NCI-H2196 (cell line): ENCODE measurements around the gene RITA1.

ENCODE experiments used
- DNase-seq: peaks from one replicate; lab custom pipeline; 2025; ENCODE audit not compliant: unreplicated experiment; lab: John Stamatoyannopoulos, UW

The RITA1 gene

DNA sequence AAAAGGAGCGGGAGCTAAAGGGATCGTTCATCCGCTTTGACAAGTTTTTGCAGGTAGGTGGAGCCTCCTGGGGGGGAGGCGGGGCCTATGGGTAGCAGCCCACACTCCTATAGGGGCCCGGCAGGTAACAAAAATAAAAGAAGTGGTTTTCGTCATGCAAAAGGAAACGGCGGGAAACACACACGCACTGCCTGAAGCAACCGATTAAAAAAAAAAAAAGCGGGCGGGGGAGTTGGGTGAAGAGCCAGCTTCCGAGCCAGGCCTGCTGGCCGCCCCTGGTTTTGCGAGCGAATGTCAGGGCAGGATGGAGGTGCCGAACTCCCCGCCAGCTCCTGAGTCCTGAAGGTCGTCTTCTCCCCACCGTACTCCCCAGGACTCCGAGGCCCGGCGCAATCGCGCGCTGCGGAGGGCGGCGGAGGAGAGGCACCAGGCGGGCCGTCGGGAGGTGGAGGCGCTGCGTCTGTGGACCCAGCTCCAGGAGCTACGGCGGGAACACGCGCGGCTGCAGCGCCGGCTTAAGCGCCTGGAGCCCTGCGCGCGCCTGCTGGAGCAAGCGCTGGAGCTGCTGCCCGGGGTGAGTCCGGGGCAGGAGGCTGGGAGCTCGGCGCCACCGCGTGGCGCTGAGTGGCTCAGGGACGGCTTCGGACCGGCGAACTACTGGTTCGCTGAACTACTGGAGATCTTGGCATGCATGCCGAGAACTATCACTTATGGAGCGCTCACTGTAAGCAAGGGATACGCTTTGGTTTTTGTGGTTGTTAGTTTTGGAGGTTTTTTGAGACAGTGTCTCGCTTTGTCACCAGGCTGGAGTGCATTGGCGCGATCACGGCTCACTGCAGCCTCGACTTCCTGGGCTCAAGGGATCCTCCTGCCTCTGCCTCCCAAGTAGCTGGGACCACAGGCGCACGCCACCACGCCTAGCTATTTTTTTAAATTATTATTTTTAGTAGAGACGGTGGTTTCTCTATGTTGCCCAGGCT is 32.4 kb upstream of the RITA1 start:
- DNase-seq = peak; percentile 86

DNA sequence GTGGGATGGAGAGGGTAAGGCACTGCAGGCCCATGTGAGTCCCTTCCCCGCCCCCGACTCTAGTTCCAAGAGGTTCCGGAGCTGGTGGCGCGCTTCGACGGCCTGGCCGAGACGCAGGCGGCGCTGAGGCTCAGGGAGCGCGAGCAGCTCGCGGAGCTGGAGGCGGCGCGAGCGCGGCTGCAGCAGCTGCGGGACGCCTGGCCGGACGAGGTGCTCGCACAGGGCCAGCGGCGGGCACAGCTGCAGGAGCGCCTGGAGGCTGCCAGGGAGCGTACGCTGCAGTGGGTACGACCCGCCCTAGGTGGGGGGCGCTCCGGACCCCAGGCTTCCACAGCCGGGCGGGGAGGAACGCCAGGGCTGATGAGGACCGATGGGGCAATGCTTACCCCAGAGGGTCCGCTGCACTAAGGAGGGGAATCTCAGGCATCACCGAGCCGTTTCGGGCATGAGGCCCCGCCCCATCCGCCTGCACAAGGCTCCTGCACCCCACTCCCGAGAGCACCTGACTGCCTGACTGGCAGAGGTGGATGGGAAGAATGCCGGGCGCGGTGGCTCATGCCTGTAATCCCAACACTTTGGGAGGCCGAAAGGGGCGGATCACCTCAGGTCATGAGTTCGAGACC is 31.1 kb upstream of the RITA1 start:
- no peak for DNase-seq

DNA sequence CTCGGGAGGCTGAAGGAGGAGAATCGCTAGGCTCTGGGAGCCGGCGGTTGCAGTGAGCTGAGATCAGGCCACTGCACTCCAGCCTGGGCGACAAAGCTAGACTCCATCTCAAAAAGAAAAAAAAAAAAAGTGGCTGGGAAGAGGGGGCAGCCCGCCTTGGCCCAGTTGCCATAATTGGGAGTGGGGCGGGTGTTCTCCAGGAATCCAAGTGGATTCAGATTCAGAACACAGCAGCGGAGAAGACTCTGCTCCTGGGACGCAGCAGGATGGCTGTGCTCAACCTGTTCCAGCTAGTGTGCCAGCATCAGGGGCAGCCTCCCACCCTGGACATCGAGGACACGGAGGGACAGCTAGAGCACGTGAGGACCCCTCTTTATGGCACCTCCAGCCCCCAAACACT is 30.5 kb upstream of the RITA1 start:
- no peak for DNase-seq

DNA sequence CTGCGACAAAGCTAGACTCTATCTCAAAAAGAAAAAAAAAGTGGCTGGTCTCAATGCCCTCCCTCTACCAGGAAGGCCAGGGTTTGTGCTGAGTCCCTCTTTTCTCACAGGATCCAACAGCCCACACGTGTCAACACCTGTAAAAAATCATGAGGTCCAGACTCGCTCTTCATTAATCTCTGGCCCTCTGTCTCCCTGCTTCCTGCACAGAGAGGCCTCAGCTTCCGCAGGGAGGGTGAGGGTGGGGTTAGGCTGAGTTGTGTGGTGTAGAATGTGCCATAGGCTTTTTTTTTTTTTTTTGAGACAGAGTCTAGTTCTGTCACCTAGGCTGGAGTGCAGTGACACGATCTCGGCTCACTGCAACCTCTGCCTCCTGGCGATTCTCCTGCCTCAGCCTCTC is 29.9 kb upstream of the RITA1 start:
- DNase-seq = no peak

DNA sequence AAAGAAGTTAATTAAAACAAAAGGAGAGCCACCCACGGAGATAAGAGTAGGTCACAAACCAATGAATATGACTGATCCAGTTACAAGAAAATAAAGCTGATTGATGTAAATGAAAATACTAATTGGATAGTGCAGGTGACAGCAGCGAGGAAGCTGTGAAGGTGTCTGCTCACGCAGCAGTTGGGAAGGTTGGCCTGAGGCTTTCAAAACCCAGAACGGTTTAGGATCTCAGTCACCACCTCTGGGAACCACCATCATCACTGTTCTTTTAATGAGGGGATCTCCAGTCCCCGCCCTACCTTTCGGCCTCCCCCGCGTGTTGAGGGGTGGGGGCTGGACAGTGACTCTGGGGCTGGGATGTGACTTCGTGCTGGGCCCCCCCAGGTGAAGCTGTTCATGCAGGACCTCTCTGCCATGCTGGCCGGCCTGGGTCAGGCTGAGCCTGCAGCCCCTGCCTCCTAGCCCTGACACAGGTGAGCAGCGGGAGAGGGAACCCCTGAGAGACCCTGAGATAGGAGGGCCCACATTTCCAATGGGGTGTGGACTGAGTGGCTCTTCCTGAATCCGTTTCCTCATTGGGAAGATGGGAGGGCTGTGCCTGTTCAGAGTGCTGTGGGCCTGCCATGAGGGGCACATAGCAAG is 28.2 kb upstream of the RITA1 start:
- no peak for DNase-seq

DNA sequence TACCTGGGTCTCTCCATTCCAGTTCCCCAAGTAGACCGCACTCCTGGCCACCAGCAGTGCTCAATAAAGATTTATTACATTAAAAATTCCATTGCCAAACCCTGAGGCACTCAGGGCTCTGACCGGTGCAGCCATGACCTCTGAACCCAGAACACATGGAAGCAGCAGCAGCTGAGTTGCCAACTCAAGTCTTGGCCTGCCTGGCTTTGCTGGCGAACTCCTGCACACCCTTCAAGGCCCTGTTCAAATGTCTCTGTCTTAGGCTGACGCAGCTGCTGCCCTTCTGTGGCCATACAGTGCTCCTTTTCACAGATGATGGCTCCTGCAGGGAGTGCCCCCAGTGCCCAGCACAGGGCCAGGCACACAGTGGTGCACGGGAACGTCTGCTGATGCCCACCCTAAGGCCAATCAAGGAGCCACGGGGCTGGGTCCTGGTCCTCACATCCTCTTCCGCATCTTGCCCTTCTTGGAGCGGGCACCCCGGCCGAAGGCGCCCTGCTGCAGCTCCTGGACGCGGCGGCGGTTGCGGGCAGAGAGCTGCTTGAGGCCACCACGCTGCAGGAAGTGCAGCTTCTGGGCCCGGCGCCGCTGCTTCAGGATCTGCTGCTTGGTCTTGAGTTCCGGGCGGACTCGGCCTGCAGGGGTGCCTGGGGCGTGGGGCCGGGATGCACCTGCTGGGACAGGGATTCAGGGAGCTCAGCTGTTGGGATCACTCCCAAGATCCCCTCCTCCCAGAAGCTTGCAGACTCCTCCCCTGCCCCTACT is 26.9 kb upstream of the RITA1 start:
- DNase-seq = no peak

DNA sequence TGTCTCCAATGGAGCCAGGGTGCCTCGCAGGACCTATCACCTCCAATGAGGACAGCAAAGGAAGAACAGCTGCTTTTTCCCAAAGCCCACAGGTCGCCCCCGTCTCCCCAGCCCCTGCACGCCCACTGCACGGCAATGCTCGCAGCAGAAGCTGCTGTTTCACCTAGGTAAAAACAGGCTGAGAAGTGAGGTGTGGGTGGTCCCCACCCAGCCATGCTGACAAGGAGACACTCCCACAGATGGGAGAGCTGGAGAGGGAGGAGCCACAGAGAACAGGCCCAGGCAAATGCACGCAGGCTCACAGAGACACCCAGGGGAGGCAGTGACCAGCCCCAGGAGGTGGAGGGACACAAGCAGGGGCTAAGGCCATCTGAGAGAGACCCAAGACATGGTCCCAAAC is 25.6 kb upstream of the RITA1 start:
- no peak for DNase-seq

DNA sequence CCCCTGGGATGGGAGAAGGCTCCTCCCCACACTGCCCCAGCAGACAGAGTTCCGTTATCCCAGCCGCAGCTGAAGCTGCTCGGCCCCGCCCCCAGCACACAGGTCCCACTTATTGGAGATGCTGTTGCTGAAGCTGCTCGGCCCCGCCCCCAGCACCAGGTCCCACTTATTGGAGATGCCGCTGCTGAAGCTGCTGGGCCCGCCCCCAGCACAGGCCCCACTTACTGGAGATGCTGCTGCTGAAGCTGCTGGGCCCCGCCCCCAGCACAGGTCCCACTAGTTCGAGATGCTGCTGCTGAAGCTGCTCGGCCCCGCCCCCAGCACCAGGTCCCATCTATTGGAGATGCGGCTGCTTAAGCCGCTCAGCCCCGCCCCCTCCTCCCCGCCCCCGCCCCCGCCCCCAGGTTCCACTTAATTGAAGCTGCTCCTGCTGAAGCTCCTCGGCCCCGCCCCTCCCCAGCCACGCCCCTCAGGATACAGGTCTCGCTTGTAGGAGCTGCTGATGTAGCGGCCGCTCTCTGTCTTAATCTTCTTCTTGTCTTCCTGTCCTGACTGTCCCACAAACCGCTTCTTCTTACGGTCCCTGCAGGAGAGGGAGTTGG is 24.0 kb upstream of the RITA1 start:
- peak; percentile 89 for DNase-seq

DNA sequence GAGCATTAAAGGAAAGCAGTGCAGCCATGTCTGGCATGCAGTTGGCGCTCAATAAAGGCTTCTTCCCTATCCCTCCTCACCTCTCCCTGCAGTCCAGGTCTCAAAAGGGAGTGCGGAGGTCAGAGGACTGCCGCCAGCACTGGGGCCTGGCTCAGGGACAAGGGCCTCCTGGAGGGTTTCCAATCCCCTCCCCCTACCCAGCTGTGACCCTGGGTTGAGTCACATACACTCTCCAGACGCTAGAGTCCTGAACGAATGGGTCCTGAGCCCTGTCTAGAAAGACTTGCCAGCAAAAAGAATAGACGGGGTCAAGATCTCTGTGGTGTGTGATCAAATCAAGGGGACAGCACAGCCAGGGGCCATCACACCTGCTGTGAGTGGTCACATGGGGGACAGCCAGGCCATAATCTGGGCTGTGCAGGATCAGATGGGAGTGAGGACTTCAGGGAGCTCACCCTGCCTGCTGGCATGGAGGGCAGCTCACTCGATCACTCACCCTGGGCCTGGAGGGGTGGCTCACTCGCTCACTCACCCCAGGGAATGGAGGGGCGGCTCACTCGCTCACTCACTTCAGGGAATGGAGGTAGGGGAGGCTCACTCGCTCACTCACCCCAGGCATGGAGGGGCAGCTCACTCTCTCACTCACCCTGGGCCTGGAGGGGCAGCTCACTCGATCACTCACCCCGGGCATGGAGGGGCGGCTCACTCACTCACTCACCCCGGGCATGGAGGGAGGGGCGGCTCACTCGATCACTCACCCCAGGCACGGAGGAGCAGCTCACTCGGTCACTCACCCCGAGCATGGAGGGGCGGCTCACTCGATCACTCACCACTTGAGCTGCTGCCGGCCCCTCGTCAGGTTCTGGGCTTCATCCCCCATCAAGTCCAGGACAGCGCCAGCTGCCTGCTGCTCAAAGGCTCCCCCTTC is 23.2 kb upstream of the RITA1 start:
- peak; percentile 37 for DNase-seq

DNA sequence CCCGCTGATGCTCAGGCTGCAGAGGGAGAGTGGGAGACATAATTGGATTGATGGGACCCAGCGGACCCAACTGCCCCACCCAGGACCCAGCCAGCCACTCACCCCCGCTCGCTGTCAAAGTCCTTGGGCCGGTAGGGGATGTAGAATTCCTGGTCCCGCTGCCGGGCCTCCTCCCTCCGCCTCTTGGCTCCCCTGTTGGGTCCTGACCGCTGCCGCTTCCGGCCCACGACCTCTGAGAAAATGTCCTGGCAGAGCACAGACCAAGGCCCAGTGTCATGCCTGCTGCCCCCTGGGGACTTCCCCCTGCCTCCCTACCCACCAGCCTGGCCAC is 22.5 kb upstream of the RITA1 start:
- no peak for DNase-seq

DNA sequence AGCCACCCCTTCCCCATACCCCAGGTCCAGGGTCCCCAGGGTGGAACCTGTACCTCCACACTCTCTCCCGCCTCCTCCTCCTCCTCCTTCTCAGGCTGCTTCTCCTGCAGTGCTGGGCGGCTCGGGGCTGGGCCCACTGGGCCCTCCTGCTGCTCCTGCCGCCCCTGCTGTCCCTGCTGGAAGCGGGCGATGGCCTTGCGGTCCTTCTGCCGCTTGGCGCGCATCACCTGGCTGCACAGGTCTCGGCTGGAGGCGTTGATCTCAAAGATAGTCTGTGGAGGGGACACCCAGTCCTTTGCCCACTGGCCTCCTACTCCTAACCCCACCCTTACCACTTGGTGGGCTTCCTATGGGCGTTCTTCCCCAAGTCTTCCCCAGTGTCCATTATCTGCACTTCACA is 21.5 kb upstream of the RITA1 start:
- no peak for DNase-seq

DNA sequence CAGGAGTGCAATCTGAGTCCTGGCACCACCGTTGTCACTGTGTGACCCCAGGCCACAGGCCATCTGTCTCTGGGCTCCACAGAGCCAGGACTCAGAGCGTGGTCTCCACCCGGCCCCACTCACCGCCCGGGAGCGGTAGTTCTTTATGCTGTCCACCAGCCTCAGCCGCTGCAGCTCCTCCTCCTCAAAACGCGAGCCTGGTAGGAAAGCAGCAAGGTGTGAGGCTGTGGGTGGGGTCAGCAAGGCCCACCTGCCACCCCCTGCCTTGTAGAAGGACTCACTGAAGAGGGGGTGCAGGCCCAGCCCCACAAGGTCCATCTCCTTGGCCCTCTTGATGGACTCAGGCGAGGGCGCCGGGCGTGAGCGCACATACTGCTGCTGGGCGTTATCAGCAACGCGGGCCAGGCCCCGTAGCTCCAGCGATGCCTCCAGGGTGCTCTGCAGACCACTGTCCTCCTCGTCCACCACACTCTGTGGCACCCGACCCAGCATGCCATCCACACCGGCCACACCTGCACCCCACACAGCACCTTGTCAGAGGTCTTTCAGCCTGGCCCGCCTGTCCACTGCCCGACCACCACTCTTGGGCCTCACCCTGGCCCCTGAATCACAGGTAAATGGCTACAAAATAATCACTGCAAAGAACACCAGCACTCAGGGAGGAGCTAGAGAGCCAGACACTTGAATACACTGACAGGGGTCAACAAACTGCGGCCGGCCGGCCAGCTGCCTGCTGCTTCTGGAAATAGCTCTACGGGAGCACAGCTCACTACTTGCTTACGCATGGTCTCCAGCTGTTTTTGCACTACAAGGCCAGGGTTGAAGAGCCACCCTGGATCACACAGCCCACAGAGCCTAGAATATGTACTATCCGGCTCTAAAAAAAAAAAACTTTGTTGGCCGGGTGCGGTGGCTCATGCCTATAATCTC is 19.7 kb upstream of the RITA1 start:
- no peak for DNase-seq

DNA sequence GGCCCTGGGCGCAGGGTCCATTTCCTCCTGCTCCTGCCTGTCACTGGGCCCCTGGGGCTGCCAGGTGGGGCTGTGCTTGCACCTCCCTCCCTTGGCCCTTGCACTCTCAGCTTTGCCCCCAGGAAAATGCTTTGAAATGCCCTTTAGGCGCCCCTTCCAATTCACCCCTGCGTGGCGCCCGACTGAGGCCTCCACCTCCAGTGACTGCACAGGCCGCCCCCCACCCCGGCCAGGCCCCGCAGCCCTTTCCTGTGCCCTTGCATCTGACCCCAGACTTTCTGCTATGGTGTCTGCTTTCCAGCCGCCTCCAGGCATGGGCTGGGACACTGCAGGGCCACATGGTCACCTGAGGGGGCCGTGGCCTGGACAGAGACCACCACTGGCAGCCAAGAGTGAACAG is 17.7 kb upstream of the RITA1 start:
- DNase-seq = no peak

DNA sequence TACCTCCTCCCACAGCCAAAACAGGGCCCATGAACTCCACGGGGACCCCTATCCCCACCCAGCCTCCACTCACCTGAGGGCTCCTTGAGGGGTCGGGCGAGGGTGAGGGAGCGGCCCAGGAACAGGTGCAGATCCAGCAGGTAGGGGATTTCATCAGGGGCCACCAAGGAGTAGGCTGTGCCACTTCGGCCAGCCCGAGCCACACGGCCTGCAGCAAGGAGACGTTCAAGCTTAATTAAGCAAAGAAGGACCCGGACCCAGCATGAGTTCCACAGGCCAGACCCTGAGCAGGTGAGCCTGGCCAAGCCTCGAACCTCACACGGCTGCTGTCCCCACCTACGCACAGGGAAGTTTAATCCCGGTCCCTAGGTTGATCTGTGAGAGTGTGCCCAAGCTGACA is 15.8 kb upstream of the RITA1 start:
- no peak for DNase-seq

DNA sequence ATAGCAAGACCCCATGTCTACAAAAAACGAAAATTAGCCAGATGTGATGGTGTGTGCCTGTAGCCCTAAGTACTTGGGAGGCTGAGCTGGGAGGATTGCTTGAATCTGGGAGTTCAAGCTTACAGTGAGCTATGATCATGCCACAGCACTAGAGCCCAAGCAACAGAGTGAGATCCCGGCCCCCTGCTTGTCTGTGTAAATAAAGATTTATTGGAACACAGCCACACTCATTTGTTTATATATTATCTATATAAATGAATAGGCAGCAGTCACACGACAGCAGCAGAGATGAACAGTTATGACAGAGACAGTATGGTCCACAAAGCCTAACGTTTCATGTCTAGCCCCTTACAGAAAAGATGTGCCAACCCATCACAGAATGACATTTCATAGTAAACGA is 15.1 kb upstream of the RITA1 start:
- DNase-seq = no peak

DNA sequence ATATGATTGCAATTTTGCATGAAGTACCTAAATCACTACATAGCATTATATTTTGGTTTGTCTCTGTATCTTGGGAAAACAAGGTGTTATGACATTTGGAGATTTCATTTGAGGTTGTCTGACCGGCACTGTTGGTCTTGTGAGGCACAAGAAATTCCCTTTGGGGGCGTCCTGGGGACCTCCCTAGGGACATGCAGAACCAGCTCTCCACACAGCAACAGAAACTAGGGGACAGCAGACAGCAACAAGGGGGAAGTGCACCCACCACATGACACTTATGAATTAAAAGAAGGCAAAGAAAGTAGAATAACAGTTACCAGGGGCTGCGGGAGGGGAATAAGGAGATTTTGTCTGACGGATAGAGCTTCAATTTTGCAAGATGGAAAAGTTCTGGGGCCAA is 14.6 kb upstream of the RITA1 start:
- no peak for DNase-seq

DNA sequence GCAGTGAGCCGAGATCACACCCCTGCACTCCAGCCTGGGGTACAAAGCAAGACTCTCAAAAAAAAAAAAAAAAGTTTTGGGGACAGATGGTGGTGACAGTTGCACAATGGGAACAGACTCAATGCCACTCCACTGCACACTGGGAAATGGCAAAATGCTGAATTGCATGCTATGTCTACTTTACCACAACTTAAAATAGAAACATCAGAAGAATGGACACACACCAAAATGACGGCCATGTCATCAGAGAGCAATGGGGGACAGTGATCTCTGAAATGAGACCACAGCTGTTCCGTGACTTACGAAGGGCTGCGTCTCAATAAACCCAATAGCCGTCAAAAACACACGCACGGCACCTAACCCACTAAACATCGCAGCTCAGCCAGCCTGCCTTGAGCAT is 14.0 kb upstream of the RITA1 start:
- DNase-seq = no peak

DNA sequence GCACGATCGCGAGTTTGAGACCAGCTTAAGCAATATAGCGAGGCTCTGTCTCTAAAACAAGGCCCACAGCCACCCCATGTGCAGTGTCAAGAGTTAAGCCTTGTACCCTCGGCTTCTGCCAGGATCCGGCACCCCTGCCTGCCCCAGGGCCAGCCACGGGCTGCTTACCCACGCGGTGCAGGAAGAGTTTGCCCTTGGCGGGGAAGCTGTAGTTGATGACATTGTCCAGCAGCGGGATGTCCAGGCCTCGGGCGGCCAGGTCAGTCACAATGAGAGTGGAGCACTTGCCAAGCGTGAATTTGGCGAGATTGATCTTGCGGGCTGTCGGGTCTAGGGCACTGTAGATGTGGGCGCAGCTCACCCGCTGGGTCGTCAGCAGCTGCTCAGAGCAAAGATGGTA is 13.3 kb upstream of the RITA1 start:
- DNase-seq = no peak
